GM12891 (cell line): ENCODE results near the gene AANAT.

Experiments
- DNase-seq: peaks from one replicate; pipeline ENCODE4 v3.0.0; 2011; ENCODE audit warnings: low spot score; ENCODE audit not compliant: insufficient read length
- FAIRE-seq: peaks from 2 replicates; lab custom pipeline; 2011; peaks lifted over from hg19 to GRCh38; lab: Jason Lieb, UNC
- PAX5 ChIP-seq: IDR thresholded peaks from 2 replicates; pipeline ENCODE4 v1.6.1; 2011; ENCODE audit warnings: low read length, moderate library complexity, mild to moderate bottlenecking; ENCODE audit not compliant: insufficient read depth, severe bottlenecking
- POLR2A ChIP-seq: IDR thresholded peaks from 2 replicates; pipeline ENCODE4 v1.6.1; 2011; ENCODE audit warnings: low read depth, low read length, control low read depth
- POLR2AphosphoS5 ChIP-seq: IDR thresholded peaks from 2 replicates; pipeline ENCODE4 v1.6.1; 2011; ENCODE audit warnings: low read depth, low read length, control low read depth
- POU2F2 ChIP-seq: IDR thresholded peaks from 2 replicates; pipeline ENCODE4 v1.6.1; 2011; ENCODE audit warnings: low read depth, mild to moderate bottlenecking, control low read depth, low read length, moderate library complexity
- SPI1 ChIP-seq: IDR thresholded peaks from 2 replicates; pipeline ENCODE4 v1.6.1; 2011; ENCODE audit warnings: low read depth, low read length, control low read depth
- TAF1 ChIP-seq: IDR thresholded peaks from 2 replicates; pipeline ENCODE4 v1.6.1; 2011; ENCODE audit warnings: low read depth, low read length, control low read depth

The AANAT gene

DNA sequence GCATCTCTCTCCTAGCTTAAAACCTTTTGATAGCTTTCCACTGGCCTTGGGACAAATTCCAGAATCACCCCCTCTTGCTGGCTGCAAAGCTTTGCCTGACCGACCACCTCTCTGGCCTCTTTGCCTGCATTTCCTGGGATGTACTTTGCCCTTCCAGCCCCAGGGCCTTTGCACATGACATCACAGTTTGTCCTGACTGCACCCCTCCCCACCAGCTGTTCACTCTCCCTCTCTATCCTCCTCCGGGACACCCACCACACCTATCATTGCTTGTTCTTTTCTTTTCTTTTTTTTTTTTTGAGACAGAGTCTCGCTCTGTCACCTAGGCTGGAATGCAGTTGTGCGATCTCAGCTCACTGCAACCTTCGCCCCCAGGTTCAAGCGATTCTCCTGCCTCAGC, 7.9 kb downstream of the AANAT start:
- FAIRE-seq, result no peak
- DNase-seq, result no peak
- TF ChIP-seq POLR2A (no peak), POU2F2 (no peak), TAF1 (no peak), SPI1 (no peak), PAX5 (no peak)

DNA sequence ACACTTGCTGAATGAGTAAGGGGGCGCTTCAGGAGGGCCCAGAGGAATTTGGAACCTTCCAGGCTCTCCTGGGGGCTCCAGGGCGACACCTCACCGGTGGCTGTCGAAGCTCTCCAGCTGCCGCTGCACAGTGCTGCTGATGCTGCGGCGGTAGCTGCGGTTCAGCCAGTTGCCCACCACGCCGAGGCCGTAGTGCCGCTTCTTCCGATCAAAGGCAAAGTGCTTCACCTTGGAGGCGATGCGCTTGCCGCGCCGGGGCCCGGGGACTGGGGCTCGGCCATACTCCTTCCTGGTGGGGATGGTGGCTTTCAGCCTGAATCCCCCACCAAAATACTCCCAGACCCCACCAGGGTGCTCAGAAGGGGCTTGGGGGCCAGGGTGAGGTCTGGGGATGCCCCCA, 9.3 kb downstream of the AANAT start:
- FAIRE-seq (no peak), DNase-seq (no peak)
- no peak for TF ChIP-seq POU2F2
- no peak for TF ChIP-seq POLR2A
- TF ChIP-seq POLR2AphosphoS5, result no peak
- no peak for TF ChIP-seq SPI1
- no peak for TF ChIP-seq TAF1
- TF ChIP-seq PAX5, result no peak

DNA sequence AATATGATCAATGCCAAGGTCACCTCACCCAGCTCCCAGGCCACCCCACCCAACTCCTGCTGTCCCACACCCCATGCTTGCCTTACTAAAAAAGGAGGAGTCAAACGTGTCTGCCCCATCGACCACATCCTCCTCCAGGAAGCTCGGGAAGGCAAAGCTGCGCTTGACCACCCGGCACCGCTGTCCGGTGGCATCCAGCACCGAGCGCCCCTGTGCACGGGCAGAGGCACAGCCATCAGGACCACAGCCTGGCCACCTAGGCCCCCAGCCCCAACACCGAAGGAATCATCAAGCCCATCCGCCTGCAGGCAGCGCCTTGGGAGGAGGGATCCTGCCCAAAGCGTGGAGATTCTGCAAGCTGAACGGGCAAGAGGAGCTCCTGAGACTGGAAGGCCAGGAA, 10.2 kb downstream of the AANAT start:
- FAIRE-seq (no peak), DNase-seq (no peak)
- TF ChIP-seq POU2F2 (no peak), POLR2AphosphoS5 (no peak), SPI1 (no peak), TAF1 (no peak), PAX5 (no peak), POLR2A (no peak)

DNA sequence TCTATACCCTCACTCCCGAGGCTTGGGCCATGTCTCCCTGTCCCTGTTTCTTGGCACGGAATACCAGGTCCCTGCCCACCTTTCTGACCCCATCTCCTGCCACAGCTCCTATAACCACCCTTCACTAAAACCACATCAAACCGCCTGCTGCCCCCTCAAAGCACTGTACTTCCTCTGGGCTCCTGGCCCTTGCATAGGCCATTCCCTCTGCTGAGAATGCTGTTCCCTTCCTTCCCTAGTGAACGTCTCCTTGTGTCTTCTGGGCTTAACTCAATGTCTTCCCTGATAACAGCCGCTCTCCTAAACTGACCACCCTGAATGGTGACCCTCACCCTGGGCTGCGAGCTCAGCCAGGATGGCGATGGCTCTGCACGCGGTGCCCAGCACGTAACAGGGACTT, 10.7 kb downstream of the AANAT start:
- FAIRE-seq (no peak), DNase-seq (no peak)
- no peak for TF ChIP-seq POU2F2
- no peak for TF ChIP-seq POLR2AphosphoS5
- no peak for TF ChIP-seq TAF1
- TF ChIP-seq PAX5, result no peak
- no peak for TF ChIP-seq POLR2A
- TF ChIP-seq SPI1, result no peak

DNA sequence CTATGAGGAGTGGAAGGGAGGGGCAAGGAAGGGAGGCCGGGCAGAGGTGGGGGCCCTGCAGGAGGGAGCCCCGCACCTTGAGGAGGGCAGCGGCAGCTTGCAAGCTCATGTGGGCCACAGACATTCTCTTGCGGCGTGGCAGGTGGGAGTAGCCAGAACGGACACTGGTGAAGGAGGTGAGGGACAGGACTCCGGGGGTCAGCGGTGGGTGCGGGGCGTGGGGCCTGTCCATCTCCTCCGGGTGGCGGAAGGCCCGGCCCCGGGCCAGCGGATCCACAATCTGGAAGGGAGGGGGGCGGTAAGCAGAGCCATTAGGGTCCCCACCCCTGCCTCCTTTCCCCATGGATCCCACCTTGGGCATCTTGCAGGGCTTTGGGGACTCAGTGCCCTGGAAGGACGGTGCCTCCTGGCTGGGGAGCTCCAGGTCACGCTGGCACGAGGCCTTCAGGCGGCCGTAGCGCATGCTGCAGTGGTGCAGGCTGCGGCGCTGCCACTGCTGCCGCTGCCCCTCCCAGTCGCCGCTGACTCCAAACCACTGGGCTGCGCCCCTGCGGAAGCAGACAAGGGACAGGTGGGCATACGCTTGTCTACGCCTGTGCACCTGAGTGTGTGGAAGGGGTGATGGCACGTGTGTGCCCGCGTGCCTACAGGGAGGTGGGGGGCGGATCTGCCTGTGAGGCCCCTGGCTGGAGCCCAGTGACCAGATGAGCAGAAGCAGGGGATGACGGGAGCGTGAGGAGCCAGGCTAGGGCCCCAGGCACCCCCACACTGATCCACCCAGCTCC, 11.5 kb downstream of the AANAT start:
- DNase-seq, result no peak
- TF ChIP-seq PAX5, result no peak
- TF ChIP-seq SPI1, result no peak
- TF ChIP-seq POU2F2, result no peak
- TF ChIP-seq POLR2A, result no peak
- no peak for TF ChIP-seq TAF1
- TF ChIP-seq POLR2AphosphoS5, result no peak
- FAIRE-seq, result no peak

DNA sequence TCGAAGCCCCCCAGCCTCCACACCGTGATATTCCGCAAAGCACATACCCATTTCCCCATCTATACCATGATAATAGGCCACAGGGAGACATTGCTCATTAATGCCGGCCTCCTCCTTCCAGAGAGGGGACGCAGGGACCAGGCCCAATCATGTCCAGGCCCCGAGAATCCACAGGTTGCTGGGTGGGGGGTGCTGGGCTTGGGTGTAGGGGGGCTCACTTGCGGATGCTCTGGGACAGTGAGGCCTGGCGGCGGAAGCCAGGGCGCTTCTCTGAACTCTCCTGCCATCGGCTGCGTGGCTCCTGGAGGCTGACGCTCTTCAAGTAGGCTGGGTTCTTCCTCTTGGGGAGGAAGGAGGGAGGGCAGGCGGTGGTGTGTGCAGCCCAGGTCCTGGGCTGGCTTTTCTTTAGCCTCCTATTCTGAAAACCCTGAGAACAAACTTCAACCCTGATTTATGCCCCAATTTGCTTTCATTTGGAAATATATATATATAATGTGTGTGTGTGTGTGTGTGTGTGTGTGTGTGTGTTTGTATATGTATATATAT, 12.2 kb downstream of the AANAT start:
- TF ChIP-seq TAF1 (no peak), POLR2AphosphoS5 (no peak), POU2F2 (no peak), PAX5 (no peak), SPI1 (no peak), POLR2A (no peak)
- no peak for DNase-seq
- FAIRE-seq, result peak; percentile 52

DNA sequence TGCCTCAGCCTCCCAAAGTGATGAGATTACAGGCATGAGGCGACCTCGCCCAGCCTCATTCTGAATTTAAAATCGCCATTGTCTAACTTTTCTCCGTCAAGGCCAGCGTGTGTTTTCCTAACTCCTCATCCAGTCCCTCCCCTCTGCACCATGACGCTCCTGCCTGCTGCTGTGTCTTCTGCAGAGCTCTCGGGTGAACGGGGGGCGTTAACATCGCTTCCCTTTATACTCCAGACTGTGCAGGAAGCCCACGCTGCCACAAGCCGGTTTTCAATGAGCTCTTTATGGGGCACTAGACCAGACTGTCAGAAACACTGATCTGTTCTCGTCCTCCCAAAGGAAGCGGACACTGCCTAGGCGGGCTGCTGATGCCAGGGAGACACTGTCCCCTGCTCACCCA, 13.2 kb downstream of the AANAT start:
- FAIRE-seq (no peak), DNase-seq (no peak)
- TF ChIP-seq TAF1 (no peak), POLR2A (no peak), POU2F2 (no peak), POLR2AphosphoS5 (no peak), PAX5 (no peak), SPI1 (no peak)

DNA sequence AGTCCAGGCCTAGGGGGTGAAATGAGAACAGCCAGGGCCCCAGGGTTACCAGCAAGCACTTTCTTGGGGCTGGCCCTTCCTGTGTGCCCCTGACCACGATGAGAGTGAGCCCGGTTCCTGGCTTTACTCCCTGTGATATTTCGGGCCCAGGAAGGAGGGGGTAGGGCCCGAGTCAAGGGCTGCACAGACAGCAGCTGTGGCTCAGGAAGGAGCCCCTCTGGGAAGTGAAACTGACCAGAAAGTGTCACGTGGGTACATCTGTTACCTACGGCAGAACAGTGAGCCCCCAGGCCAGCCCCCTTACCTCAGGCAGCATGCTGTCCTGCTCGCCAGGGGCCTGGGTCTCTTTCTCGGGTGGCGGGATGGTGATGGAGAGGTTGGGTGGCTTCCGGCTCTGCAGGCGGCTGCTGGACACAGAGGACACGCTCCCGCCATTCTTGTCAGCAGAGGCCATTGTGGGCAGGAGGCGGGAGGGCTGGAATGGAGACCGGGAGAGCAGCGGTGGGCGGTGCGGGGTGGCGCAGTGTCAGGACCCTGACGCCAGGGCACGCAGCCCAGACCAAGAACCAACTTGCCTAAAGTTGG, 13.8 kb downstream of the AANAT start:
- FAIRE-seq (peak; percentile 99), DNase-seq (peak; percentile 73)
- TF ChIP-seq POLR2A, result no peak
- TF ChIP-seq POLR2AphosphoS5, result no peak
- peak; percentile 89 for TF ChIP-seq SPI1
- peak; percentile 68; the same call in 1 of the 2 replicates for TF ChIP-seq POU2F2
- peak; percentile 51; the same call in 1 of the 2 replicates for TF ChIP-seq TAF1
- no peak for TF ChIP-seq PAX5

DNA sequence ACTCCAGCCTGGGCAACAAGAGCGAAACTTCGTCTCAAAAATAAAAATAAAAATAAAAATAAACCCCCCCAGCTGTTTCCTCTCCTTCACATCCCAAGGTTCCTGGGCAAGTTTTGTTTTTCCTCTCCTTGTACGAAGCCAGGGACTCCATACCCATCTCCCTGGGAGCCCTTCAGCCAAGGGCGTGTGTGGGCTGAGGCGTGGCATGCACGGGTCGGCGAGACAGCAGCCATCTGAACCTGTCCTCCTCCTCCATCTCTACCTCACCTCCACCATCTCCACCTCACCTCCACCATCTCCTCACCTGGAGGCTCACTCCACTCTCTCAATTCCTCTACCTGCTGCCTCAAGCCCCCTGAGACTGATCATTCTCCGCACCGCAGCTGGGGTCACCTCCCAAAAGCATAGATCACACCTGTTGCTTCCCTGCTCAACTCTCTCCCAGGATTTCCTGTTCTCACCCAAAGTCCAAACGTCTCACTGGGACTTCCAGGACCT, 16.9 kb downstream of the AANAT start:
- no peak for TF ChIP-seq POLR2A
- no peak for TF ChIP-seq TAF1
- TF ChIP-seq POU2F2, result no peak
- TF ChIP-seq POLR2AphosphoS5, result no peak
- TF ChIP-seq PAX5, result no peak
- no peak for TF ChIP-seq SPI1
- peak; percentile 31 for FAIRE-seq
- DNase-seq, result no peak

DNA sequence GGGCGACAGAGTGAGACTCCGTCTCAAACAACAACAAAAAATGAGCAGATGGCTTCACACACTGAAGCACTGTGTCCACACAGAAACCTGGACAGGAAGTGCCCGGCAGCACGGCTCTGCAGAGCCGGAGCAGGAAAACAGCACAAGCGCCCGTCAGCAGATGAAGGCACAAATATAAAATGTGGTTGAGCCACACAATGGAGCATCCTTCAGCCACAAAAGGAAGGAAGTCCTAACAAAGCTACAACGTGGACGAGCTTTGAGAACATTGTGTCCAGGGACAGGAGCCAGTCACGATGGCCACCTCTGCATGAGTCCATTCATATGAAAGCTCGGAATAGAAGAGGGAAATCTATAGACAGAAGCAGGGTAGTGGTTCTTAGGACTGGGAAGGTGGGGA, 18.2 kb downstream of the AANAT start:
- FAIRE-seq (peak; percentile 63), DNase-seq (no peak)

More for the DNA sequence above, 18.2 kb downstream of the AANAT start:
- no peak for TF ChIP-seq TAF1
- no peak for TF ChIP-seq SPI1
- no peak for TF ChIP-seq POU2F2
- no peak for TF ChIP-seq PAX5
- no peak for TF ChIP-seq POLR2A
- TF ChIP-seq POLR2AphosphoS5, result no peak
